H1 (cell line): ENCODE data around the gene HBM. TPM values are rescaled to one million over a fixed set of nuclear protein-coding genes. Genes with fewer than 3 reads are reported as not detected.

Experiments
- CTCF ChIA-PET: fragments of 300-600 bp; sonication (Branson Sonifier 250); formaldehyde crosslinking; loops from one replicate; lab custom pipeline; 2021; ENCODE audit not compliant: partially characterized antibody; lab: Charles Lee
- POLR2A ChIA-PET: fragments of 300-600 bp; sonication (Branson Sonifier 250); formaldehyde crosslinking; loops from one replicate; lab custom pipeline; 2021; ENCODE audit warnings: inconsistent platforms; ENCODE audit not compliant: partially characterized antibody; lab: Charles Lee
- DNase-seq, 2 experiments: peaks; one replicate each; pipeline versions ENCODE4 v3.0.0 to v3.0.0-alpha.2; 2010 to 2022; ENCODE audit warnings: low spot score in 2 of 2, low read depth in 1 of 2, mixed read lengths in 1 of 2
- FAIRE-seq: peaks from 2 replicates; lab custom pipeline; 2011; peaks lifted over from hg19 to GRCh38; lab: Jason Lieb, UNC
- H2AFZ ChIP-seq: 2 replicates; pipeline ENCODE4 v1.8.1; 2012; ENCODE audit warnings: low read length, inconsistent platforms
- H2AK5ac ChIP-seq: 2 replicates; pipeline ENCODE4 v1.6.1; 2013; ENCODE audit warnings: low read depth, low read length
- H2BK120ac ChIP-seq: replicated peaks from 2 replicates; pipeline ENCODE3; 2013; ENCODE audit warnings: low read depth, low read length, inconsistent platforms
- H2BK12ac ChIP-seq: 2 replicates; pipeline ENCODE4 v1.6.1; 2013; ENCODE audit warnings: low read depth, low read length
- H2BK15ac ChIP-seq: 2 replicates; pipeline ENCODE4 v1.6.1; 2013; ENCODE audit warnings: low read length
- H2BK20ac ChIP-seq: 2 replicates; pipeline ENCODE4 v1.6.1; 2013; ENCODE audit warnings: low read length
- H2BK5ac ChIP-seq: 2 replicates; pipeline ENCODE4 v1.6.1; 2013; ENCODE audit warnings: low read depth, low read length
- H3K14ac ChIP-seq: 2 replicates; pipeline ENCODE4 v1.6.1; 2013; ENCODE audit warnings: inconsistent platforms; ENCODE audit not compliant: insufficient read length
- H3K18ac ChIP-seq: 2 replicates; pipeline ENCODE4 v1.6.1; 2013; ENCODE audit warnings: low read length; ENCODE audit errors: extremely low read depth
- H3K23ac ChIP-seq: 2 replicates; pipeline ENCODE4 v1.6.1; 2013; ENCODE audit warnings: inconsistent platforms; ENCODE audit not compliant: insufficient read length
- H3K23me2 ChIP-seq: 2 replicates; pipeline ENCODE4 v1.6.1; 2013; ENCODE audit warnings: low read depth, low read length
- H3K27ac ChIP-seq: 2 replicates; pipeline ENCODE4 v1.6.1; 2011; ENCODE audit warnings: low read depth, low read length, inconsistent platforms
- H3K27me3 ChIP-seq, 4 experiments: replicated peaks in 1 of 4; 1 replicate in 1 of 4; 2 replicates in 3 of 4; pipeline versions ENCODE4 v1.6.1 to v1.8.1; 2011 to 2013; ENCODE audit warnings: low read length in 3 of 4, mild to moderate bottlenecking in 3 of 4, inconsistent platforms in 2 of 4, mixed read lengths in 2 of 4, moderate library complexity in 1 of 4; ENCODE audit not compliant: control insufficient read depth in 3 of 4, insufficient read depth in 3 of 4; ENCODE audit errors: extremely low read depth in 1 of 4
- H3K36me3 ChIP-seq, 4 experiments: 2 replicates each; pipeline versions ENCODE4 v1.6.1 to v1.8.1; 2011 to 2013; ENCODE audit warnings: mild to moderate bottlenecking in 4 of 4, low read length in 3 of 4, moderate library complexity in 2 of 4, control low read depth in 1 of 4, inconsistent platforms in 1 of 4; ENCODE audit not compliant: insufficient read depth in 4 of 4, control insufficient read depth in 2 of 4
- H3K4ac ChIP-seq: replicated peaks from 2 replicates; pipeline ENCODE3; 2013; ENCODE audit warnings: low read length, low read depth, mixed read lengths, inconsistent platforms; ENCODE audit not compliant: insufficient read length
- H3K4me1 ChIP-seq, 4 experiments: replicated peaks in 1 of 4; 1 replicate in 1 of 4; 2 replicates in 3 of 4; pipeline versions ENCODE4 v1.6.1 to v1.8.1; 2011 to 2013; ENCODE audit warnings: low read length in 3 of 4, inconsistent platforms in 2 of 4, mixed read lengths in 1 of 4; ENCODE audit not compliant: insufficient read depth in 4 of 4, control insufficient read depth in 3 of 4
- H3K4me2 ChIP-seq, 2 experiments: 2 replicates each; pipeline versions ENCODE4 v1.6.1 to v1.8.1; 2011 to 2013; ENCODE audit warnings: low read depth in 2 of 2, low read length in 2 of 2, control low read depth in 1 of 2, inconsistent platforms in 1 of 2, mild to moderate bottlenecking in 1 of 2; ENCODE audit not compliant: insufficient read depth in 1 of 2
- H3K4me3 ChIP-seq, 4 experiments: fragments of 200-600, 300-600 bp in 1 of 4; sonication (generic), shearing (Covaris generic), sonication (Bioruptor Twin) in 1 of 4; 2 replicates each; pipeline versions ENCODE4 v1.5.1 to v1.8.1; 2011 to 2016; ENCODE audit warnings: low read length in 4 of 4, low read depth in 3 of 4, control low read depth in 2 of 4, inconsistent platforms in 2 of 4, mild to moderate bottlenecking in 2 of 4, mixed read lengths in 1 of 4, moderate library complexity in 1 of 4; ENCODE audit not compliant: insufficient read depth in 2 of 4; ENCODE audit errors: extremely low read depth in 1 of 4
- H3K56ac ChIP-seq: replicated peaks from 2 replicates; pipeline ENCODE3; 2013; ENCODE audit warnings: low read depth, mild to moderate bottlenecking, mixed read lengths, low read length, inconsistent platforms; ENCODE audit not compliant: insufficient read length
- H3K79me1 ChIP-seq: 2 replicates; pipeline ENCODE4 v1.6.1; 2013; ENCODE audit warnings: low read depth, low read length, control low read depth
- H3K79me2 ChIP-seq, 2 experiments: 2 replicates each; pipeline versions ENCODE4 v1.6.1 to v1.8.1; 2012 to 2013; ENCODE audit warnings: low read length in 2 of 2, mild to moderate bottlenecking in 2 of 2, inconsistent platforms in 1 of 2; ENCODE audit not compliant: insufficient read depth in 2 of 2, control insufficient read depth in 1 of 2
- H3K9ac ChIP-seq, 4 experiments: replicated peaks in 1 of 4; 1 replicate in 1 of 4; 2 replicates in 3 of 4; pipeline versions ENCODE4 v1.6.1 to v1.8.1; 2011 to 2013; ENCODE audit warnings: low read depth in 3 of 4, low read length in 3 of 4, control low read depth in 2 of 4, mild to moderate bottlenecking in 2 of 4, moderate library complexity in 2 of 4, inconsistent platforms in 1 of 4; ENCODE audit errors: extremely low read depth in 1 of 4
- H3K9me3 ChIP-seq, 2 experiments: 2 replicates each; pipeline versions ENCODE4 v1.6.1 to v1.8.1; 2012 to 2013; ENCODE audit warnings: mild to moderate bottlenecking in 2 of 2, moderate library complexity in 2 of 2, control low read depth in 1 of 2, inconsistent platforms in 1 of 2, low read depth in 1 of 2, low read length in 1 of 2, mixed read lengths in 1 of 2; ENCODE audit not compliant: insufficient read depth in 2 of 2
- H4K20me1 ChIP-seq, 2 experiments: replicated peaks in 1 of 2; 2 replicates each; pipeline versions ENCODE3 to v1.8.1; 2011 to 2013; ENCODE audit warnings: inconsistent platforms in 2 of 2, low read length in 2 of 2, mild to moderate bottlenecking in 1 of 2; ENCODE audit not compliant: insufficient read depth in 2 of 2, control insufficient read depth in 1 of 2
- H4K5ac ChIP-seq: 2 replicates; pipeline ENCODE4 v1.6.1; 2013; ENCODE audit warnings: low read length, low read depth, mixed read lengths, inconsistent platforms; ENCODE audit not compliant: insufficient read length
- H4K8ac ChIP-seq: 2 replicates; pipeline ENCODE4 v1.8.0; 2013; ENCODE audit warnings: mild to moderate bottlenecking, moderate library complexity, low read length, inconsistent platforms; ENCODE audit not compliant: insufficient read depth; ENCODE audit errors: extremely low read depth
- H4K91ac ChIP-seq: replicated peaks from 2 replicates; pipeline ENCODE3; 2013; ENCODE audit warnings: low read length, mixed read lengths, inconsistent platforms; ENCODE audit not compliant: insufficient read length
- BCL11A ChIP-seq, 2 experiments: IDR thresholded peaks; one replicate each; pipeline ENCODE4 v1.6.1; 2011; ENCODE audit warnings: low read depth in 2 of 2, low read length in 2 of 2, mild to moderate bottlenecking in 2 of 2
- E2F6 ChIP-seq: IDR thresholded peaks from 2 replicates; pipeline ENCODE4 v1.6.1; 2012; ENCODE audit warnings: inconsistent platforms
- KDM5A ChIP-seq: fragments of 200-600 bp; IDR thresholded peaks from 2 replicates; pipeline ENCODE4 v1.7.1; 2012; ENCODE audit warnings: mild to moderate bottlenecking, low read length, inconsistent platforms, mixed read lengths
- YY1 ChIP-seq: IDR thresholded peaks from 2 replicates; pipeline ENCODE4 v1.6.1; 2011; ENCODE audit warnings: low read depth, mild to moderate bottlenecking, low read length
- WGBS, 2 experiments: shearing (Covaris generic) in 1 of 2; methylation state at CpG; one replicate each; pipeline versions ENCODE4 v1.1.6 to v1.1.7; 2013 to 2015; ENCODE audit warnings: low lambda C conversion rate in 2 of 2, mixed read lengths in 2 of 2, inconsistent platforms in 1 of 2, low coverage in 1 of 2, missing lambda C conversion rate in 1 of 2; ENCODE audit not compliant: insufficient replicate concordance in 2 of 2, insufficient coverage in 1 of 2, insufficient read length in 1 of 2; ENCODE audit errors: extremely low coverage in 1 of 2, missing lambda C conversion rate in 1 of 2; 5-methylcytosine and 5-hydroxymethylcytosine counted together
- polyA plus RNA-seq, 7 experiments: library from polyadenylated mRNA; depleted of rRNA in 3 of 7; stranded (reverse) in 5 of 7; unstranded in 2 of 7; fragments of >200 nt in 5 of 7; fragments of 200-250 nt in 2 of 7; gene quantifications; 1 replicate in 5 of 7; 2 replicates in 1 of 7; 4 replicates in 1 of 7; pipeline versions ENCODE4 v1.2.1 to v1.2.3, GENCODE V29; 2011 to 2013; ENCODE audit warnings: missing spikeins in 2 of 7, mixed read lengths in 2 of 7
- total RNA-seq: library from RNA; stranded (reverse); fragmentation: NEBNext Ultra II Directional; extraction: Animal tissue kit (Norgen Biotek cat#: 25700); gene quantifications from 2 replicates; pipeline ENCODE4 v1.2.1, GENCODE V29; 2021

Gene HBM
- total and polyA plus RNA-seq, 2 of the 8 experiments (the other 6 are each of a cell fraction or from before 2014, with no cell fraction given), result 0.88 TPM; not detected in 1

- Histone ChIP-seq H3K4me1 (no peaks in the 10 kb centered on the region), H2BK15ac (no peak overlapping the region), H4K20me1 (peaks cover 0 to 4% of the 10 kb centered on the region in 2 experiments), H3K18ac (no peak overlapping the region), H3K27me3 (no peaks in the 10 kb centered on the region), H2BK120ac (no peak overlapping the region), H2AFZ (no peak overlapping the region), H2BK5ac (no peak overlapping the region), H3K4me3 (no peak overlapping the region), H4K5ac (no peak overlapping the region), H3K56ac (no peak overlapping the region), H2BK20ac (no peak overlapping the region), H3K23me2 (no peaks in the 10 kb centered on the region), H3K9me3 (no peaks in the 10 kb centered on the region), H3K27ac (no peak overlapping the region), H3K4me2 (no peak overlapping the region), H3K14ac (no peak overlapping the region), H3K79me1 (peaks cover 2% of the 10 kb centered on the region), H4K8ac (no peak overlapping the region), H3K4ac (no peak overlapping the region), H3K79me2 (no peaks in the 10 kb centered on the region), H3K9ac (no peak overlapping the region), H2BK12ac (no peak overlapping the region), H3K23ac (no peak overlapping the region), H4K91ac (no peak overlapping the region), H2AK5ac (no peak overlapping the region), H3K36me3 (peaks cover 0 to 2% (median 0%) of the 10 kb centered on the region in 4 experiments; a peak in 2 of 8 replicates)
- CTCF ChIA-PET, result interaction anchor here (0.6 to 5.5 kb wide), 9 partner anchors 7 to 237 kb away, joined by 3 to 37 read pairs (median 6); no protein-coding TSS in a partner anchor
- FAIRE-seq, result no peak
- 86% methylated on average over 2 of the region's 3 CpGs; no CpG with 5 or more reads in 1 of the 2 experiments for WGBS, 2 experiments
- POLR2A ChIA-PET, result no interaction called here
- DNase-seq, result no peak
- TF ChIP-seq E2F6 (no peak), KDM5A (no peak), BCL11A (IDR thresholded peaks at IDR 0.05; ENCODE audit: low read depth in 2 of 2, low read length in 2 of 2) (no peak), YY1 (no peak)
- TF ChIP-seq, all 59 proteins: peak for 0
These were observed 40.8 kb upstream of the HBM start for GRCh38 chr16:125011-125410.
